Measurements from ENCODE around the gene SMPDL3B. TPM values are rescaled to one million over a fixed set of nuclear protein-coding genes. Genes with fewer than 3 reads are reported as not detected.

The SMPDL3B gene
- total RNA-seq, 1 donor from 2014 or later = 20.1 TPM

GRCh38 chr1:27887215-27888021 is 47.4 kb upstream of the SMPDL3B start:
- no peak for DNase-seq (ENCODE audit: low read depth)
- no peak for TF ChIP-seq CTCF (IDR thresholded peaks at IDR 0.05; ENCODE audit: insufficient read depth, low read length, poor library complexity, severe bottlenecking)
- Histone ChIP-seq H3K36me3 (ENCODE audit: control insufficient read depth, insufficient read depth, low read length) (no peaks in the 10 kb centered on the region), H3K27me3 (ENCODE audit: control insufficient read depth, insufficient read depth, low read length) (no peaks in the 10 kb centered on the region), H3K4me3 (ENCODE audit: low read depth, low read length) (no peak overlapping the region)

- no peak for TF ChIP-seq CTCF (IDR thresholded peaks at IDR 0.05; ENCODE audit: insufficient read depth, low read length, poor library complexity, severe bottlenecking)
- no peaks in the 10 kb centered on the region for H3K36me3 ChIP-seq (ENCODE audit: control insufficient read depth, insufficient read depth, low read length)
- no peaks in the 10 kb centered on the region for H3K27me3 ChIP-seq (ENCODE audit: control insufficient read depth, insufficient read depth, low read length)
- no peak overlapping the region for H3K4me3 ChIP-seq (ENCODE audit: low read depth, low read length)
- no peak for DNase-seq (ENCODE audit: low read depth)
Observed at GRCh38 chr1:27889506-27889905, 45.3 kb upstream of the SMPDL3B start.

GRCh38 chr1:27891196-27891889 is 43.5 kb upstream of the SMPDL3B start:
- peaks cover 1% of the 10 kb centered on the region for H3K36me3 ChIP-seq (ENCODE audit: control insufficient read depth, insufficient read depth, low read length)
- no peak overlapping the region for H3K4me3 ChIP-seq (ENCODE audit: low read depth, low read length)

GRCh38 chr1:27894521-27894920 is 40.3 kb upstream of the SMPDL3B start:
- peaks cover 3% of the 10 kb centered on the region for H3K36me3 ChIP-seq (ENCODE audit: control insufficient read depth, insufficient read depth, low read length)

More at GRCh38 chr1:27891196-27891889, 43.5 kb upstream of the SMPDL3B start:
- no peak for TF ChIP-seq CTCF (IDR thresholded peaks at IDR 0.05; ENCODE audit: insufficient read depth, low read length, poor library complexity, severe bottlenecking)
- H3K27me3 ChIP-seq (ENCODE audit: control insufficient read depth, insufficient read depth, low read length) = no peaks in the 10 kb centered on the region
- DNase-seq (ENCODE audit: low read depth) = no peak

GRCh38 chr1:27906759-27907158 is 28.0 kb upstream of the SMPDL3B start:
- Histone ChIP-seq H3K27me3 (ENCODE audit: control insufficient read depth, insufficient read depth, low read length) (no peaks in the 10 kb centered on the region), H3K36me3 (ENCODE audit: control insufficient read depth, insufficient read depth, low read length) (no peaks in the 10 kb centered on the region), H3K4me3 (ENCODE audit: low read depth, low read length) (no peak overlapping the region)
- no peak for DNase-seq (ENCODE audit: low read depth)
- TF ChIP-seq CTCF (IDR thresholded peaks at IDR 0.05; ENCODE audit: insufficient read depth, low read length, poor library complexity, severe bottlenecking) = no peak

More at GRCh38 chr1:27894521-27894920, 40.3 kb upstream of the SMPDL3B start:
- Histone ChIP-seq H3K27me3 (ENCODE audit: control insufficient read depth, insufficient read depth, low read length) (no peaks in the 10 kb centered on the region), H3K4me3 (ENCODE audit: low read depth, low read length) (no peak overlapping the region)
- no peak for DNase-seq (ENCODE audit: low read depth)
- no peak for TF ChIP-seq CTCF (IDR thresholded peaks at IDR 0.05; ENCODE audit: insufficient read depth, low read length, poor library complexity, severe bottlenecking)

All from kidney epithelial cell (primary cell).